GM19351 (cell line): ENCODE measurements around the gene PPIF.
"Not testable (repeated sequence)": the region's sequence is repeated elsewhere in the genome, so short reads cannot be mapped to it uniquely, and the experiment has no call there.

ENCODE experiments used
- ATAC-seq: cut with Tn5 transposase; IDR thresholded peaks from one replicate; pipeline ENCODE4 v1.9.1; 2021; ENCODE audit warnings: mild to moderate bottlenecking, moderate library complexity; ENCODE audit not compliant: unreplicated experiment

Gene PPIF

DNA sequence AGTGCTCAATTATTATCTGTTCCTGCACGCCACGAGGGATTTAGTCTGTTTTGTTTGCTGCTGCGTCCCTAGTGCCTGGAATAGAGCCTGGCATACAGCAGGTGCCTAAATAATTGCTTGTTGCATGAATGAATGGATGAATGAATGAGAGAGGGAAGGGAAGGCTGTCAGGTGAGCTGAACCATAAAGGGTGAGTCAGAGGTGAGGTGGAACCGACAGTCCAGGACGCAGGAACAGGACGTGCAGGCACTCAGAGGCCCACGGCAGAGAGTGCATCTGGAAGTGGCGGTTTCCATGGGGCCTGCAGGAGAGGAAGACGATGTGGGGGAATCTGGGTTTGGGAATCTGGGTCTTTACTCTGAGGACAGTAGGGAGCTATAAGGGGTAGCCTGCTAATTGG lies 17.7 kb upstream of the PPIF start:
- ATAC-seq, result no peak

GRCh38 chr10:79331226-79331625 lies 16.0 kb upstream of the PPIF start:
- no peak for ATAC-seq

GRCh38 chr10:79331709-79332108 lies 15.6 kb upstream of the PPIF start:
- ATAC-seq, result peak; percentile 70

DNA sequence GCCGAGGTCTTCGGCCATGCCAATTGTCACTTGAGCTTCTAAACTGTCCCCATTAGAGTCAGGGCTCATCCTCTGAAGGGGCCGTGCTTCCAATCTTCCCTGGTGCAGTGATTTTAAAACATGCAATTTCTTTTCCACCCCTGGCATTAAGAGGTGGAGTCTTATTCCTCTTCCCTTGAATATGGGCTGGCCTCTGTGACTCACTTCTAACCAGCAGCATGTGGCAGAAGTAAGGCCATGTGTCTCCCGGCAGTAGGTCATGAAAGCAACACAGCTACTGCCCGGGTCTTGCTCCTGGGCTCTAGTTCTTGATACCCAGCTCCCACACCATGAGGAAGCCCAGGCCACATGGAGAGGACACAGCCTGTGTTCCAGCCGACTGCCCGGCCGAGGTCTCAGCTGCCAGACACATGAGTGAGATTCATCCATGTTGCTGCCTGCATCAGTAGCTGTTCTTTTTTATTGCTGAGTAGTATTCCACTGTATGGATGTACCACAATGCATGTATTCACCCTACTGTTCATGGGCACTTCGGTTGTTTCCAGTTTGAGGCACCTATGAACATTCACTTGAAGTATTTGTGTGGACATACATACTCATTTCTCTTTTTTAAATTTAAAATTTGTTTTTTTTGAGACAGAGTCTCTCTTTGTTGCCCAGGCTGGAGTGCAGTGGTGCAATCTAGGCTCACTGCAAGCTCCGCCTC lies 14.5 kb upstream of the PPIF start:
- not testable (repeated sequence) for ATAC-seq

DNA sequence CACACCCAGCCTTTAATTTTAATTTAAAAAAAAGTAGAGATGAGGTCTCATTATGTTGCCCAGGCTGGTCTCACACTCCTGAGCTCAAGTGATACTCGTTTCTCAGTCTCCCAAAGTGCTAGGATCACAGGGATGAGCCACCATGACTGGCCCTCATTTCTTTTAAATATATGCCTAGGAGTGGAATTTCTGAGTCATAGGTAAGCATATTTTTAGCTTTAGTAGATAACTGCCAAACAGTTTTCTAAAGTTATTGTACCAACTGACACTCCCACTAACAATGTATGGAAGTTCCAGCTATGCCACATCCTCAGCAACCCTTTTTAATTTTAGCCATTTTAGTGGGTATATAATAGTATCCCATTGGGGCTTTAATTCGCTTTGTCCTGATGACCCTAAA lies 13.8 kb upstream of the PPIF start:
- ATAC-seq, result no peak

DNA sequence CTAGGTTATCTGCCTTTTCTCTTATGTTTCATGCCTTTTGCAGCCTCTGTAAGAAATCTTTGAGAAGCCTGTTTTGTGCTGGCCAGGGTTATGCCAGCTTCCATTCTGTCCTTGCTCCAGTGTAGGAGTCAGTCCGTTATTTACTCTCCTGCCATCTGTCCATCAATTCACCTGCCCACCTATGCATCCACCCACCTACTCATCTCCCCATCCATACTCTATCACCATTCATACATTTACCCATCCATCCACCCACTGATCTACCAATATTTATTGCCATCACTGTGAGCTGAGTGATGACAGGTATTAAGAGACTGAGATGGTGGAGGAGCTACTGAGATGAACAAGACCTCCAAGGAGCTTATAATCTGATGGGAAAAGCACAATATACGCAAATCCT lies 12.7 kb upstream of the PPIF start:
- no peak for ATAC-seq

DNA sequence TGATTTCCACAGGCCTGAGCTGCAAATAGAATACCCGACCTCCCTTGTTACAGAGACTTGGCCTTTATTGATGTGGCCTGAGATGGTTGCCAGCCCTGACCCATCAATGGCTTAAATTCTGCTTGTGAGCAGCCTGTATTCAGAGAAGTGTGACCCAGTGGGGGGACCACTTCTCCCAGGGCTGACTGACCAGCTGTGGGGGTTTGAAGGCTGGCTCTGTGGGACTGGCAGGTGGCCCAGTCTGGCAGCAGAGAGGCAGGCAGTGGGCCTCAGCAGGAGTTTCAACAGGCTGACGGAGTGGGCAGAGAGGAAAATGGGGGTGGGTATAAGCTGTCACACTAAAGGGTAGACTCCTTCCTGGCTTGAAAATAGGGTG lies 12.2 kb upstream of the PPIF start:
- no peak for ATAC-seq

GRCh38 chr10:79335470-79336235 lies 11.6 kb upstream of the PPIF start:
- no peak for ATAC-seq

GRCh38 chr10:79336276-79336675 lies 11.0 kb upstream of the PPIF start:
- no peak for ATAC-seq

- no peak for ATAC-seq
Measured at GRCh38 chr10:79336739-79337138, 10.5 kb upstream of the PPIF start.

DNA sequence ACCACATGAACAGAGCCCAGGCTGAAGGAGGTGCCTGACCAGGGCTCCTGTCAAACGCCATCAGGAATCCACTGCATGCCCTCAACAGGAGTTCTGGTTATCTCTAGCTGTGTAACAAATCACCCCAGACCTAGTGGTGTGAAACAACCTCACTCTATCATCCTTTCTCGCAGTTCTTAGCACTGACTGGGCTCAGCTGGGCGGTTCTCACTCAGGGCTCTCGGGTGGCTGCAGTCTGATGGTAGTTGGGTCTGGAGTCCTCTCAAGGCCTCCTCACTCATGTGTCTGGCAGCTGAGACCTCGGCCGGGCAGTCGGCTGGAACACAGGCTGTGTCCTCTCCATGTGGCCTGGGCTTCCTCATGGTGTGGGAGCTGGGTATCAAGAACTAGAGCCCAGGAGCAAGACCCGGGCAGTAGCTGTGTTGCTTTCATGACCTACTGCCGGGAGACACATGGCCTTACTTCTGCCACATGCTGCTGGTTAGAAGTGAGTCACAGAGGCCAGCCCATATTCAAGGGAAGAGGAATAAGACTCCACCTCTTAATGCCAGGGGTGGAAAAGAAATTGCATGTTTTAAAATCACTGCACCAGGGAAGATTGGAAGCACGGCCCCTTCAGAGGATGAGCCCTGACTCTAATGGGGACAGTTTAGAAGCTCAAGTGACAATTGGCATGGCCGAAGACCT lies 9.3 kb upstream of the PPIF start:
- ATAC-seq, result not testable (repeated sequence)

GRCh38 chr10:79339266-79339665 lies 8.0 kb upstream of the PPIF start:
- ATAC-seq, result no peak

GRCh38 chr10:79340646-79341244 lies 6.5 kb upstream of the PPIF start:
- ATAC-seq, result no peak

GRCh38 chr10:79342295-79342761 lies 4.9 kb upstream of the PPIF start:
- ATAC-seq, result no peak

DNA sequence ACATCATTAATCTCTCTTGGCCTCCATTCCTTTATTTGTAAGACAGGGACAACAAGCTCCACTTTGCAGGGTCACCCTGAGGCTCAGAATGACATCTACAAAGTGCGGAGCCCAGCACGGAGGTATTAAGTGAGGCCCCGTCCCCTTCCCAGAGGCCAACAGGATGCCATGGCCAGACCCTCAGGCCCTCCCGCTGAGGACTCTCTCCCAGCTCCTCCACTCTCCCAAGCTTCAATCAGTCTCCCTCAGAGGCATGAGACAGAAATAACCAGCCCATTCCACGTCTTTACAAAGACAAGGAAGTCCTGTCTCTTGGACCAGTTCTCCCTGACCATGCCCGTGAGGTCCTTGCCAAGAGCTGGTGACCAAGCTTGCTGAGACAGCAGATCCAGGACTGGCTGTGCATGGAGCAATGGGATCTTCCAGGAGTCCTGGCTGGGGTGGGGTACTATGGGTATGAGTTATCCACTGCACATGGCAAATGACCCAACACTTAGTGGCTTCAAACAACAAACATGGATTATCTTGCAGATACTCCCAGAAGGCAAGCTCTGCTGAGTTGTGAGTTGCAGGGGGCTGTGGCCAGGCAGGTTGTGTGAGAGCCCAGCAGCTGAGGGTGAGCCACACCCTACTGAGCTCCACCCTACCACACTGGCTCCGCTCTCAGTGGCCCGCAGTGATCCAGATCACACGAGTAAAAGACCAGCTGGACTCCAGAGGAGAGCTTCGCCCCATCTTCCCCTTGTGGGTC lies 4.3 kb upstream of the PPIF start:
- ATAC-seq, result no peak

DNA sequence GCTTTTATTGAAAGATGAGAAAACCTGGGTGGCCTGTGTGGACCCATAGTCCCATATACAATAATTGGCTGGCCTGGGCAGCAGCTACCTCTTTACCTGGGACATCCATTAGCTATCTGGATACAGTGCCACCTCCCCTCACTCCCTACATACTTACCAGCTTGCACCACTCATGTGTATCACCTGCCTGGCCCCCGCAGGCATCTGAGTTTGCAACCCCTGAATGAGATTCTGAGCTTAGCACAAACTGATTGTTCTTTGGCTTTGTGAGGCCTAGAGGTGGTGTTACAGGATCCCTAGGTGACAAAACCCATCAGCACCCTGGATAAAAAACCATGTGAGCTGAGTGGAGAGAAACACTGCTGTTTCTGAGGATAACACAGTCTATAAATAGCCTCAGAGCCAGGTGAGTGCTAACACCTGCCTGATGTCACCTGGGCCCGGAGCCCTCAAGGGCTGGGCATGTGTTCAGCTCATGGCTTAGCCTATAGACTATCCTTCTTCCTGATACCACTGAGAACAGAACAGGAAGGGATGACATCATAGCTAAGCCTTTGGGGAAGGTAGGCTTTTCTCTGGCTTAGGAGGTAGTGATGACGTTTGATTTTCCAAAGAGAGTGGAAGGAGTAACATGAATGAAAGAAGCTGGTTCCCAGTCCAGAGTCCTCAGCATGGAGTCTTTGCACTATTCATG lies 2.6 kb upstream of the PPIF start:
- no peak for ATAC-seq

DNA sequence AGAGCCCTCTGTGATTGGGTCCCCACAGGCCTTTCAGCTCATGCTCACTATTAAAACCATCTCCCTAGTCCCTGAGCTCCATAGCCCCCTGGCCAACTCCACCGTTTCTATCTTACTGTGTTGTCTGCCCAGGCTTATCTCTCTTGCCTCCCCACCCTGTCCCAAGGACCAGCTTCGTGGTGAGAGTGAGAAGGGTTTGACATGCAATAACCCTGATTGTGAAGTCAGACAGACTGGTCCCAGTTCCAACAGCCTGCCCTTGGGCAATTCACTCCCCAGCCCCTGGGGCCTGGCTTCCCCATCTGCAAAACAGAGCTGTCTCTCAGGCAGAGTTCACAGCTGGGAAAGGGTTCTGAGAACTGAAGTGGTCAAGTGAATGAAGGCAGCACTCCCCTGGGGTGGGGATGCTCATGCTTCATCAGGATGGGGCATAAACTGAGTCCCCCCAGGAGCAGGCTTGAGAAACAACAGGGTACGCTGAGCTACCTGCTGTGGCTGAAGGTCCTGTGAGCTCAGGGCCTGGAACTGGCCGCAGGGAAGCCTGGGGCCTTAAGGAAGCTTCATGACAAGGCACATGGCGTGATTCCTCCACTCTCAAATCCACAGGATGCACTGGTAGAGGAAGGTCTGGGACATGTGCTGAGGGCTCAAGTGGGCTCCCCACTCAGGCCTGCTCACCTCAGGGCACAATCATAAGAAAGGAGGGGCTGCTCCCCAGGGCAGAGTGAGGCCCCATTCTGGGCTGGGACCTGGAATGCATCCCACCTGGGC lies 1.8 kb upstream of the PPIF start:
- no peak for ATAC-seq

- ATAC-seq, result no peak
Measured at GRCh38 chr10:79346012-79346340, 1.3 kb upstream of the PPIF start.

DNA sequence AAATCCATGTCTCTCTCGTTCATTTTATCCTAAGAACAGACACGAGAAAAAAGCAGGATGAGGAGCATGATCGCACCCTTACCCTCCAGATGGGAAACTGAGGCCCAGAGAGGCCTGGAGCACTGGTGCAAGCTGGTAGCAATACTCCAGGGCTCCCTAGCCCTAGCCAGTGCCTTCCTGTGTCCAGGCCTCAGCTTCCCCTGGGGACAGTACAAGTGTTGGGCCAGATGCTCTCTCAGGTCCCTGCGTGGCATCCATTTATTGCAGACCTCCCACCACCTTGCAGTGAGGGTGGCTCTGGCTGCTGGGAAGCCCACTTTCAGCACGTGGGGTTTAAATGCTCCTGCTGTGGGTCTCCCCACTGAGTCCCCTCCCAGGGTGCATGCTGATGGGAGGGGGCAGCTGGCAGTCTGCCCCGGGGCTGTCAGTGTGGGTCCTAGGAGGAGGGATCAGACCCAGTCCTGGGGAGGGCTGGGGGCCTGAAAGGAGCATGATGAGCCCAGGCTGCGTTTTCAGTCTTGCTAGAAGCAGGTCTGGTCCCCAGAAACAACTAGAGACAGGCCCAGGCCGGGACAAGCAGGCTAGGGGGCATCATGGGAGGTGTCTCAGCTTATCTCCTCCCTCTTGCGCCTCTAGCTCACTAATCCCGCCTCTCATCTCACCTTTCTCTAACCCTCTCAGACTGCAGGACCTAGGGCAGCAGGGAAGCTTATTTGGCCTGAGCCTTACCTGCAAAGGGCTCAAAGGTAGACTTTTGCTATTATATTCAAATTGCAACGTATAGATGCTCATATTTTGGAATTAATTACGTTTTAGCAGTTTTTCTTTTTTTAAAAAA lies 662 bp upstream of the PPIF start:
- ATAC-seq, result no peak
